Vagina (tissue), 2 donors: ENCODE data around the gene EAF2.

Experiments
- POLR2A ChIP-seq, 2 donors: fragments of 450-650 bp; IDR thresholded peaks; one replicate each; pipeline ENCODE4 v1.6.1; 2017; ENCODE audit warnings: antibody characterized with exemption in 2 of 2, mild to moderate bottlenecking in 2 of 2, moderate library complexity in 2 of 2
- TF ChIP-seq, protein P1 (sequence below), 3 experiments: fragments of 450-650 bp in 2 of 3; fragments of 200-600 bp in 1 of 3; sonication (generic) in 1 of 3; IDR thresholded peaks; one replicate each; pipeline ENCODE4 v1.5.1; 2017 to 2019; ENCODE audit warnings: antibody characterized with exemption in 3 of 3, mild to moderate bottlenecking in 2 of 3, moderate library complexity in 2 of 3

DNA sequence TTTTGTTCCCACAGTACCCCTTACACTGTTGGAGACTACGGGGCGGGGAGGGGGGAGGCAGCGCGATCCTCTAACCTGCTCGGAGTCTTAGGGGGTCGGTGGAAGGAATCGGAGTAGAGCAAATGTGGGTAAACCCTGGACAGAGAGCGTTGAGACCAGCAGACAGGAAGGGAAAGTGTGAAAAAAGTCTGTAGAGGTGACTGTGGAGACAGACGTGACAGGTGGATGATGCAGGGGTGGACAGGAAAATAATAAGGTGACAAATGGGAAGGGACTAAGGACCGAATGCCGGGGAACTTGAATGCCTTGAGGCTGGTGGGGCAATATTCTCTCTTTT, 424 bp downstream of the EAF2 start:
- no peak for TF ChIP-seq POLR2A (IDR thresholded peaks at IDR 0.05)
- TF ChIP-seq, protein P1, sequence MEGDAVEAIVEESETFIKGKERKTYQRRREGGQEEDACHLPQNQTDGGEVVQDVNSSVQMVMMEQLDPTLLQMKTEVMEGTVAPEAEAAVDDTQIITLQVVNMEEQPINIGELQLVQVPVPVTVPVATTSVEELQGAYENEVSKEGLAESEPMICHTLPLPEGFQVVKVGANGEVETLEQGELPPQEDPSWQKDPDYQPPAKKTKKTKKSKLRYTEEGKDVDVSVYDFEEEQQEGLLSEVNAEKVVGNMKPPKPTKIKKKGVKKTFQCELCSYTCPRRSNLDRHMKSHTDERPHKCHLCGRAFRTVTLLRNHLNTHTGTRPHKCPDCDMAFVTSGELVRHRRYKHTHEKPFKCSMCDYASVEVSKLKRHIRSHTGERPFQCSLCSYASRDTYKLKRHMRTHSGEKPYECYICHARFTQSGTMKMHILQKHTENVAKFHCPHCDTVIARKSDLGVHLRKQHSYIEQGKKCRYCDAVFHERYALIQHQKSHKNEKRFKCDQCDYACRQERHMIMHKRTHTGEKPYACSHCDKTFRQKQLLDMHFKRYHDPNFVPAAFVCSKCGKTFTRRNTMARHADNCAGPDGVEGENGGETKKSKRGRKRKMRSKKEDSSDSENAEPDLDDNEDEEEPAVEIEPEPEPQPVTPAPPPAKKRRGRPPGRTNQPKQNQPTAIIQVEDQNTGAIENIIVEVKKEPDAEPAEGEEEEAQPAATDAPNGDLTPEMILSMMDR (IDR thresholded peaks at IDR 0.05), result no peak
